Neural progenitor cell (in vitro differentiated cells): ENCODE results near the gene MED10. TPM values are rescaled to one million over a fixed set of nuclear protein-coding genes. Genes with fewer than 3 reads are reported as not detected.
A peak's percentile ranks its signal among the peaks of the same experiment; 100 is the strongest.

Experiments used
- DNase-seq: peaks from one replicate; pipeline ENCODE4 v3.0.0-alpha.2; 2016; ENCODE audit warnings: low spot score
- H2AFZ ChIP-seq: fragments of 200-600 bp; sonication (generic); replicated peaks from 2 replicates; pipeline ENCODE4 v1.6.1; 2016; ENCODE audit warnings: antibody characterized with exemption
- H3F3A ChIP-seq: fragments of 200-600 bp; sonication (generic); 2 replicates; pipeline ENCODE4 v1.6.1; 2016; ENCODE audit warnings: antibody characterized with exemption, low read depth
- H3K27ac ChIP-seq: fragments of 200-600 bp; sonication (generic); 2 replicates; pipeline ENCODE4 v1.5.1; 2016; ENCODE audit warnings: mild to moderate bottlenecking
- H3K27me3 ChIP-seq: fragments of 200-600 bp; sonication (generic); 2 replicates; pipeline ENCODE4 v1.6.1; 2016; ENCODE audit warnings: mild to moderate bottlenecking, moderate library complexity
- H3K36me3 ChIP-seq: fragments of 200-600 bp; sonication (generic); 2 replicates; pipeline ENCODE4 v1.5.1; 2016
- H3K4me1 ChIP-seq: fragments of 200-600 bp; sonication (generic); 2 replicates; pipeline ENCODE4 v1.6.1; 2016; ENCODE audit warnings: mixed run types
- H3K4me2 ChIP-seq: fragments of 200-600 bp; sonication (generic); 2 replicates; pipeline ENCODE4 v1.6.1; 2016
- H3K4me3 ChIP-seq: fragments of 200-600 bp; sonication (generic); 2 replicates; pipeline ENCODE4 v1.5.1; 2016
- H3K79me2 ChIP-seq: fragments of 200-600 bp; sonication (generic); 2 replicates; pipeline ENCODE4 v1.6.1; 2016; ENCODE audit warnings: low read depth
- H3K9ac ChIP-seq: fragments of 200-600 bp; sonication (generic); 2 replicates; pipeline ENCODE4 v1.6.1; 2016
- H3K9me3 ChIP-seq: fragments of 200-600 bp; sonication (generic); 2 replicates; pipeline ENCODE4 v1.5.1; 2016; ENCODE audit warnings: low read depth
- H4K20me1 ChIP-seq: fragments of 200-600 bp; sonication (generic); 2 replicates; pipeline ENCODE4 v1.6.1; 2016; ENCODE audit warnings: low read depth
- H3K27ac Mint-ChIP-seq: 3 replicates; pipeline ENCODE4 v1.8.0; 2021; ENCODE audit warnings: mixed read lengths
- H3K27me3 Mint-ChIP-seq: 2 replicates; pipeline ENCODE4 v1.8.0; 2022; ENCODE audit warnings: low read depth, mild to moderate bottlenecking, inconsistent platforms, moderate library complexity, mixed read lengths; ENCODE audit not compliant: insufficient read depth
- H3K36me3 Mint-ChIP-seq: 3 replicates; pipeline ENCODE4 v1.8.0; 2021; ENCODE audit warnings: mixed read lengths
- H3K4me1 Mint-ChIP-seq: 3 replicates; pipeline ENCODE4 v1.8.0; 2021; ENCODE audit warnings: mixed read lengths
- H3K4me3 Mint-ChIP-seq: 3 replicates; pipeline ENCODE4 v1.8.0; 2021; ENCODE audit warnings: mild to moderate bottlenecking, moderate library complexity, mixed read lengths
- H3K9me3 Mint-ChIP-seq: 3 replicates; pipeline ENCODE4 v1.8.0; 2020; ENCODE audit warnings: mixed read lengths
- CTCF ChIP-seq: fragments of 200-600 bp; sonication (generic); IDR thresholded peaks from 2 replicates; pipeline ENCODE4 v1.5.1; 2017; ENCODE audit warnings: antibody characterized with exemption, mild to moderate bottlenecking
- EZH2 ChIP-seq: fragments of 200-600 bp; sonication (generic); IDR thresholded peaks from 2 replicates; pipeline ENCODE4 v1.6.1; 2017; ENCODE audit warnings: antibody characterized with exemption, mild to moderate bottlenecking, moderate library complexity
- EZH2phosphoT487 ChIP-seq: fragments of 200-600 bp; sonication (generic); IDR thresholded peaks from 2 replicates; pipeline ENCODE4 v1.6.1; 2017; ENCODE audit warnings: antibody characterized with exemption
- total RNA-seq: library from RNA; depleted of rRNA; stranded (reverse); fragments of >200 nt; gene quantifications from 2 replicates; pipeline ENCODE4 v1.2.3, GENCODE V29; 2015; ENCODE audit warnings: low replicate concordance

Gene MED10
- total RNA-seq, 1 donor from 2014 or later: 23.5 TPM

GRCh38 chr5:6408260-6408596 lies 29.9 kb upstream of the MED10 start:
- Mint-ChIP-seq H3K4me1 (peaks cover 4% of the 10 kb centered on the region), H3K36me3 (no peaks in the 10 kb centered on the region), H3K9me3 (no peaks in the 10 kb centered on the region), H3K27ac (no peak overlapping the region), H3K4me3 (no peak overlapping the region), H3K27me3 (peaks cover 7% of the 10 kb centered on the region)
- H3K79me2 ChIP-seq: no peaks in the 10 kb centered on the region
- no peak overlapping the region for H3K9ac ChIP-seq
- no peak for DNase-seq
- H2AFZ ChIP-seq: no peak overlapping the region
- H3K4me3 ChIP-seq: no peak overlapping the region
- no peak overlapping the region for H3K27ac ChIP-seq
- no peaks in the 10 kb centered on the region for H3F3A ChIP-seq
- H3K4me2 ChIP-seq: no peak overlapping the region
- H3K36me3 ChIP-seq: no peaks in the 10 kb centered on the region
- H3K27me3 ChIP-seq: no peaks in the 10 kb centered on the region
- TF ChIP-seq EZH2phosphoT487: no peak
- TF ChIP-seq EZH2: no peak
- no peak for TF ChIP-seq CTCF
- no peaks in the 10 kb centered on the region for H3K9me3 ChIP-seq
- no peaks in the 10 kb centered on the region for H4K20me1 ChIP-seq
- peaks cover 8% of the 10 kb centered on the region for H3K4me1 ChIP-seq

- Histone ChIP-seq H3K27me3 (no peaks in the 10 kb centered on the region), H3K4me1 (peaks cover 8% of the 10 kb centered on the region), H3K36me3 (no peaks in the 10 kb centered on the region), H3K4me3 (no peak overlapping the region), H3K27ac (no peak overlapping the region), H2AFZ (peak overlapping the region; percentile 72), H3K4me2 (no peak overlapping the region), H3K79me2 (no peaks in the 10 kb centered on the region), H3K9ac (no peak overlapping the region), H3F3A (no peaks in the 10 kb centered on the region), H3K9me3 (no peaks in the 10 kb centered on the region), H4K20me1 (no peaks in the 10 kb centered on the region)
- no peak for DNase-seq
- H3K9me3 Mint-ChIP-seq: no peaks in the 10 kb centered on the region
- peaks cover 4% of the 10 kb centered on the region for H3K4me1 Mint-ChIP-seq
- H3K27ac Mint-ChIP-seq: no peak overlapping the region
- H3K4me3 Mint-ChIP-seq: no peak overlapping the region
- no peak for TF ChIP-seq EZH2phosphoT487
- TF ChIP-seq EZH2: no peak
- TF ChIP-seq CTCF: no peak
- H3K27me3 Mint-ChIP-seq: peaks cover 7% of the 10 kb centered on the region
- H3K36me3 Mint-ChIP-seq: no peaks in the 10 kb centered on the region
Measured at GRCh38 chr5:6407558-6408259, 29.4 kb upstream of the MED10 start.

GRCh38 chr5:6405591-6405990 lies 27.2 kb upstream of the MED10 start:
- Histone ChIP-seq H3K36me3 (no peaks in the 10 kb centered on the region), H2AFZ (no peak overlapping the region), H3K79me2 (no peaks in the 10 kb centered on the region), H4K20me1 (no peaks in the 10 kb centered on the region), H3K27ac (no peak overlapping the region), H3K4me3 (no peak overlapping the region), H3K9ac (no peak overlapping the region), H3K4me1 (peaks cover 8% of the 10 kb centered on the region), H3F3A (no peaks in the 10 kb centered on the region), H3K4me2 (no peak overlapping the region), H3K27me3 (no peaks in the 10 kb centered on the region), H3K9me3 (no peaks in the 10 kb centered on the region)
- Mint-ChIP-seq H3K27me3 (peaks cover 7% of the 10 kb centered on the region), H3K36me3 (no peaks in the 10 kb centered on the region), H3K4me3 (no peak overlapping the region), H3K27ac (no peak overlapping the region), H3K4me1 (peaks cover 4% of the 10 kb centered on the region), H3K9me3 (no peaks in the 10 kb centered on the region)
- DNase-seq: no peak
- TF ChIP-seq CTCF: no peak
- no peak for TF ChIP-seq EZH2phosphoT487
- no peak for TF ChIP-seq EZH2
